OCI-LY3 (cell line): ENCODE measurements around the gene ARID1B.

ENCODE experiments used
- CTCF ChIP-seq: fragments of 200-600, 300-600 bp; sonication (generic); IDR thresholded peaks from 2 replicates; pipeline ENCODE4 v1.5.1; 2014; ENCODE audit warnings: antibody characterized with exemption, low read length, low read depth
- EZH2phosphoT487 ChIP-seq: fragments of 200-600 bp; shearing (Covaris generic); IDR thresholded peaks from 2 replicates; pipeline ENCODE4 v1.6.1; 2018; ENCODE audit warnings: antibody characterized with exemption, mixed run types, low read depth

GRCh38 chr6:157221049-157221816 is 444.1 kb downstream of the ARID1B start:
- TF ChIP-seq CTCF (no peak), EZH2phosphoT487 (no peak)
